HG02981 (cell line): ENCODE data around the gene RTL1.

Experiments
- ATAC-seq: cut with Tn5 transposase; IDR thresholded peaks from one replicate; pipeline ENCODE4 v1.9.1; 2021; ENCODE audit warnings: mild to moderate bottlenecking, moderate library complexity; ENCODE audit not compliant: unreplicated experiment

Gene RTL1

DNA sequence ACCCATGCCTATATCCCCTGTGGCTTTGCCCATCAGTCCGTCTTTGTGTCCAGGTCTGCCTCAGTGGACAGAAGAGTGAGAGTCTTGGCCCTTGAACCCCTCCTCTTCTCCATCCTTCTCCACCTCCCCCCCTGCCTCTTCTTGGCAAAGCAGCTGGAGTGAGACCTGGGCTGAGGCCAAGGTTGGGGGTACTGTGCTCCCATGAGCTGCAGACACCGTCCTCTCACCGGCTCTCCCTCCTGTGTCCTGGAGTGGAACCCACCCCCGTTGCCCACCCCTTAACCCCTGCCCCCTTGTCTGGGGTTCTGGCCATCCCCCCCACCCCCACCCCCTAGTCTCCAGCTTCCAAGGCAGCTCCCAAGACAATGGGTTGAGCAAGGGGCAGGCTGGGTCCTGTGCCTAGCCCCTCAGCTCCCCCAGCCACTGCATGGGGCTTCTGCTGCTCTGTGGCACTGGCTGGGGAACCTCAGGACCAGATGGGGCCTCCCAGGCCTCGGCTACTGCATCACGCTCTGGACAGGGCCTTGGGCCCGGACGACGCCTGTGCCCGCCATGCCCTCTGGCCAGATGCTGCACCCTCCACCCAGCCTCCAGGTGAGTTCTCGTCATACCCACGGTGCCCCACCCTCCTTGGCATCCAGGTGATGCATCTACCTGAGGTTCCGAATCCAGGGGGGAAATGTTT is 35.7 kb downstream of the RTL1 start:
- ATAC-seq, result no peak

GRCh38 chr14:100866666-100867630 is 36.6 kb downstream of the RTL1 start:
- ATAC-seq, result no peak

DNA sequence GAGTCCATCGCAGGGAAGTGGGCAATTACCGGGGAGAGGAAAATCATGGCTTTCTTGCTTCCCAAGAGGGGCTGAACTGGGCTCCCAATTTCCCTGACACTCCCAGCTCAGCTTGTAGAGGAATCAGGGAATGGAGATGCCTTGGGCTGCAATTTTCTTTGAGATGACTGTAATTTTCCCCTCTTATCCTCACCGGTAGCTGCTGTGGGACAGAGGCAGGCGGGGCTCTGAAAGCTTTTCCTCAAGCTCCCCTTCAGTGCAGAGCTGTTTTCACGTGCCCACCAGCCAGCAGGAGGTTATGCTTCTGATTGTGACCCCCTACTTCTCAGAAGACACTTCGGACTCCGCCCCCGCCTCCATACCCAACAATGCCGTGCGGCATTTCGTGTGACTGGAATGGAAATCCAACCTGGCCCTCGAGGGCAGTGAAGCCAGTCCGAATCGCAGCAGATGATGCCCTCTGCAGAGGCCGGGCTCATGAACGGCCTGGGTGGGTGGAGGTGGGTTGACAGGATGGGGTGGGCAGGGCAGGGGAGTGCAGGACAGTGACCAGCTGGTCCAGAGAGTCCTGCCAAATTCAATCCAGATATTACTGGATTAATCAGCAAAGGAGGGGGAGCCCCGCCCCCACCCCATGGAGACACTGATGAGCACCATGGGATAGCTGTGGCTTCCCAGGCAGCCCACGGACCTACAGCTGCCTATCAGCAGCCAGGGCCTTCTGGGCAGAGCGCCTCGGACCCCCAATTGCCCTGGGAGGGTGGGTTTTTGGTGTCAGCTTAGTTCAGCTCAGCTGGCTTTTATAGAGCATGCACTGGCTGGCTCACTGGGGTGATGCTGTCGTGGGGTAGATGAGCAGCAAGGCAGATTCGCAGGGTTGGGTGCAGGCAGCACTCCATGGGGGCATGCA is 37.6 kb downstream of the RTL1 start:
- no peak for ATAC-seq

DNA sequence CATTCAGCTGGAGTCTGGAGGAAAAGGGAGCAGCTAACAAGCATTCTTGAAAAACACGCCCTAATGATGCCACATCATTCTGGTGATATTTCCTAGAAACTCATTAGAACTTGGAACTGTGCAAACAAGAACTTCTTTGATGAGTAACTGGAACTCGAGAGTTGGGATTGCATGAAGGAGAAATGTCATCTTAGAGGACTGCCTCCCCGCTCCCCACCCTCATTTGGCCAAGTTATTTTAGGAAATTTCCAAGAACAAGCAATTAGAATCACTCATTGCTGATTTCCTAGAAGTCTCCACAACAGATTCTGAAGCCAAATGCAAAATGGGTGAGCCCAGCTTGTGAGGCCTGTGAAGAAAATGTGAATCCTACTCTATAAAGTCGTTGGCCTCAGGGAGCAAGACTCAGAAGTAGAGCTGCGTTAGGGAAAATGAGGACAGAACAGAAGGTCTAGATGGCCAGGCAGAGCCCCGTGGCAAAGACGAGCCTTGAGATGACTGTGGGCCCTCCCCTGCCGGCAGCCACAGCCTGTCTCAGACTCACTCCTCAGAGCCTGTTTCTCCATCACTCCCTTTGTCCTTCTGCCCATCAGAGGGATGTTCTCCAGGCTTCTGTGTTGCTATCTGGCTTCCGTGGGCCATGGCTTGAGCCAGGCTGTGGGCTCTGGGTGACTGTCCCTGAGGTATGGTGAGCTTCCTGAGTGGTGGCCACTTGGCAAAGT is 38.4 kb downstream of the RTL1 start:
- no peak for ATAC-seq

DNA sequence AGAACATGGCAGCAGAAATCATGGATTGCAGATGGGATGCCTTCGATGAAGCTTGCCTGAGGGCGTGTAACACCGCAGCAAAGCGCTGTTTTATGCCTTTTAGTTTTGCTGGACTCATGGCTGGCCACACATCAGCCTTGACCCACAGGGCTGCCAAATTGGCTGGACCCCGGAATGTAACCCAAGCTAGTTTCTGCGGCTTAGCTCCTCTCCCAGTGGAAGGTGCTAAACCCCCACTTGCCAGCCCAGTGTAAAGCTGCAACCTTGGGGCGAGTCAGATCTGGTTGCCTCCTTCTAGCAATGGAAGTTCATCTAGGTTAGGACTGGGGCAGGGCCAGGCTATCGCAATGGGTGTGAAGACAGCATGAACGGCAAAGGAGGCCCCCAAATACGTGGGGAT is 39.3 kb downstream of the RTL1 start:
- ATAC-seq, result no peak

DNA sequence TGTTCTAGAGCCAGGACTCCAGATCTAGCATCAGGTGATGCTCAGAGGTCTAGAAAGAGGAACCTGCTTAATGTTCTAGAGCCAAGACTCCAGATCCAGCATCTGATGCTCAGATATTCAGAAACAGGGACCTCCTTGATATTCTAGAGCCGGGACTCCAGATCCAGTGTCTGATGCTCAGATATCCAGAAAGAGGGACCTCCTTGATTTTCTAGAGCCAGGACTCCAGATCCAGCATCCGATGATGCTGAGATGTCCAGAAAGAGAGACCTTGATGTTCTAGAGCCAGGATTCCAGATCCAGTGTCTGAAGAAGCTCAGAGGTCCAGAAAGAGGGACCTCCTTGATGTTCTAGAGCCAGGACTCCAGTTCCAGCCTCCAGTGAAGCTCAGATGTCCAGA is 40.7 kb downstream of the RTL1 start:
- ATAC-seq, result no peak

DNA sequence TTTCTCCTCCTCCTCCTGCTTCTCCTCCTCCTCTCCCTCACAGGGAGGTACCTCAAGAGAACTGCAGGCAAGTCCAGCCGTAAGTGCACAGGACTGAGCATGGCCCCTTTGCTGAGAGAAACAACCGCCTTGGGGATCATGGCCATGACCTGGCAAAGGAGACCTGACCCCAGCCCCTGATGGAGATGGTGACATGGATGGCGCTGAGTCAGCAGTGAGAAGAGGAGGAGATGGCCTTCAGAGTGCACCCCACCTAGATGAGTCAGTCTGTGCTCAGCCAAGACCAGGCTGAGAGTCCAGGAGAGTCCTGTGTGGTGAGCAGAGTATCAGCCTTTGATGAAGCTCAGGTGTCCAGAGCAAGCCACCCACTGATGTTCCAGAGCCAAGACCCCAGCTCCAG is 41.2 kb downstream of the RTL1 start:
- ATAC-seq, result no peak

DNA sequence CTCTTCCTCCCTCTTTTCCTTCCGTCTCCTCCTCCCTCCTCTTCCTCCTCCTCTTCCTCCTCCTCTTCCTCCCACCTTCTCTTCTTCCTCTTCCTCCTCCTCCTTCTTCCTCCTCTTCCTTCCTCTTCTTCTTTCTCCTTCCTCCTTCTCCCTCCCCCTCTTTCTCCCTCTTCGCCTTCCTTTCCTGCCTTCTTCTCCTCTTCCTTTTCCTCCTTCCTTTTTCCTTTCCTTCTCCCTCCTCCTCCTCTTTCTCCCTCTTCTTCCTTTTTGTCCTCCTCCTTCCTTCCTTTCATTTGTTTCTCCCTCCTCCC is 41.6 kb downstream of the RTL1 start:
- no peak for ATAC-seq

DNA sequence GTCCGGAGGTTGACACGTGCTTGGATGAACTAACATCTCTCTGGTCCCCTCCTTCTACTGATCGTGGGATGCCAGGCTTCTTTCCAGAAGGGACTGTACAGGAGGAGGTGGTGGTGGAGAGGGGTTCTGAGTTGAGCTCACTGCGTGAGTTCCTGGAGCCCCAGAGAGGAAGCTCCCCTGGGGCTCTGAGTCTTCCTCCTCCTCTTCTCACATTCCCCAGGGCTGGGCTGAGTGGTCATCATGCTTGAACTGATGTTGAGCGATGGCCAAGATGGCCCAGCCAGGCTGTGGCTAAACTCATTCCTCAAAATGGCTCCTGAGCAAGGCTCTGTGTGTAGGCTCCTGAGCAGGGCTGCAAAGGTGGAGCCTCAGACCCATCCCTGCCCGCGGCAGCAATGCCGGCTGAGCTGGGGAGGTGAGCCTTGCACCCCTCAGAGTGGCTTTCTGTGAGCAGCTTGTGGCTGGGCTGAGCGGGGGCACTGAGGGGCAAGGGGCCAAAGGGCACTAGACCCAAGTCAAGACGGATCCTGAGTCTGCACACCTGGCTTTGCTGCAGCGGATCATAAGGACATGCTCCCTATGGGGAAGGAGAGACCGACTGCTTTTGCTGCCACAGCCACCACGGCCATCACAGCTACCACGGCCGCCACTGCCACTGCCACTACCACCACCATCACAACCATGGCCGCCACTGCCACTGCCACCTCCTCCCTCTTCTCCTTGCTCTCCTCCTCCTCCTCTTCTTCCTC is 42.2 kb downstream of the RTL1 start:
- ATAC-seq, result no peak

DNA sequence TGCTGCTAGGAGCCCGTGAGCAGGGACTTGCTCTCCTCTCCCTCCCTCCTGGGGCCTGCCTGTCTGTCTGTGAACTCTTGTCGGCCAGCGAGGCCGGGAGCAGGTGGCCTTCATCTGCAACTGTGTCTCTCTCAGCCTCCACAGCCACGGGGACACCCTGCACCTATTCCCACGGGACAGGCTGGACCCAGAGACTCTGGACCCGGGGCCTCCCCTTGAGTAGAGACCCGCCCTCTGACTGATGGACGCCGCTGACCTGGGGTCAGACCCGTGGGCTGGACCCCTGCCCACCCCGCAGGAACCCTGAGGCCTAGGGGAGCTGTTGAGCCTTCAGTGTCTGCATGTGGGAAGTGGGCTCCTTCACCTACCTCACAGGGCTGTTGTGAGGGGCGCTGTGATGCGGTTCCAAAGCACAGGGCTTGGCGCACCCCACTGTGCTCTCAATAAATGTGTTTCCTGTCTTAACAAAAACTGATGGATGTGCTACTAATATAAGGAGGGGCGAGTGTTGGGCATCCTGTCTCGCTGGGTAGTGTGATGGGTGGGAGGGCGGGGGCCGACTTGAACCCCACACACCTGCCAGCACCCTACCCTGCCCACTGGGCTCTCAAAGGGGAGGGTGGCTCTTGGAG is 42.9 kb downstream of the RTL1 start:
- ATAC-seq, result no peak

DNA sequence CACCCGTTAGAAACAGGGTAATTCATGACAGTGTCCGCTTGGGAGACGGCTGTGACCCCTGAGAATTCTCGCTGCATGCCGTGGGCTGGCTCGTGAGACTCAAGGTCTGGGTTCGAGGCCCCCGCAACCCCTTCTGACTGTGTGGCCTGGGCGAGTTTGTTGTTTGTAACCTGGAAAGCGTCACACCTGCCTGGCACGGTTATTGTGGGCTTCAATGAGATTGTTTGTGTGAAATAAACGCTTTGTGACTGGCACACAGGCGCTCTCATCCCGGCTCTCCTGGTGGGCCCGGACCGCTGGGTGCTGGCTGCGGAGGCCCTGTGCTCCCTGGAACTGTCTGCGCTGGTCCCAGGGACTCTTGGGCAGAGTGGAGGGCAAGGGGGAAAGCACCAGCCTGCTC is 43.7 kb downstream of the RTL1 start:
- ATAC-seq, result no peak

DNA sequence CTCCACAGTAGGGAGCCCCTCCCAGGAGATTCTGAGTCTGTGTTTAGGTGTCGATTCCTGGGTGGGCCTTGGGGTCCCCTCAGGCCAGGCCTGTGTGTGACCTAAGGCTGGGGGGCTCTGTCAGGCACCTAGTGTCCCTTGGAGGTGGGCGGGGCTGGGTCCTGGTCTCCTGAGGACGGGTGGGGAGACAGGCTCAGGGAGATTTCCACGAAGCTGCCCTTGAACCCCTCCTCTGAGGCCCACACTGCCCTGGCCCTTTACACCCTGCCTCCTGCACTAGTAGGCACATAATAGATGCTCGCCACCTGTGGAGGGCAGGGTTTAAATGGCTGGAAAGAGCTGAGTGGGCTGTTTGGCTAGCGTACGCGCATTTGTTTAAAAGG is 44.7 kb downstream of the RTL1 start:
- no peak for ATAC-seq

DNA sequence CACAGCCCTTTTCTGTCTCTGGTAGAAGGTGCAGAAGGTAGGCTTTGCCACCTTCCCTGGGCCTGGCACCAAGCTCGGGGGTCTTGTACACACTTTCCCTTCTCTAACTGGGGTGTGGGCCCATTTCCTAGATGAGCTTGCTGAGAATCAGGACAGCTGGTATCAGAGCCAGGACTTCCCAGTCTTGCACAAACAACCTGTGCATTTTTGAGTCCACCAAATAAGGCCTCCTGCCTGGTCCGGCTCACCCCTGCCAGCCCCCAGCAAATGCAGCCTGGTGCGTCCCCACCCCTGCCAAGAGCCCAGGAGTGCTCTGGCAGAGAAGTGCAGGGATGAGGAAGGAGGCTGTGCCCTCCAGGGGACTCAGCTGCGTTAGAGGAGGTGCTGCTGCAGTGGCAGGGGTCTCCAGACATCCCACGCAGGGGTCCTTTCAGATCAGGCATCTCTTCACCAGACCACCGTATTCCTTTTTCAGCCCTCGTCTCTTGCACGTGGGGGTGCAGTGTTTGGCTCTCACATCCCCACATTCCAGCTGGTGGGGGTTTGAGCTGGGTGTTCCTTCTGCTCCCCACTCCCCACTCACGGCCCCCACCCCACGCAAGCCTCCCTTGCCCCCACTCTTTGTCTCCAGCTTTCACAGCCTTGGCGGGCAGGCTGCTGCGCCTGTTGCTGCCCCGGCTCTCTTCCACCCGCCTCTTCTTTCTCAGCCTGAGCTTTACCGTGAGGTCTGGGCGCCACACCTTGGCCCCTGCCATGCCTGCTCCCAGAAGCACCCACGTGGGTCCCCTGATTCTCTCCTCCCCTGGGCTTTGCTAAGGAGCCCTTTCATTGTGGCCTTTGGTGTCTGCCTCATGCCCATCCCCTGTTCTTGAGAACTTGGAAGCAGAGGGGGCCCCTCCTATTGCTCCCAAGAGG is 45.3 kb downstream of the RTL1 start:
- no peak for ATAC-seq

GRCh38 chr14:100857233-100857922 is 46.1 kb downstream of the RTL1 start:
- ATAC-seq, result no peak

DNA sequence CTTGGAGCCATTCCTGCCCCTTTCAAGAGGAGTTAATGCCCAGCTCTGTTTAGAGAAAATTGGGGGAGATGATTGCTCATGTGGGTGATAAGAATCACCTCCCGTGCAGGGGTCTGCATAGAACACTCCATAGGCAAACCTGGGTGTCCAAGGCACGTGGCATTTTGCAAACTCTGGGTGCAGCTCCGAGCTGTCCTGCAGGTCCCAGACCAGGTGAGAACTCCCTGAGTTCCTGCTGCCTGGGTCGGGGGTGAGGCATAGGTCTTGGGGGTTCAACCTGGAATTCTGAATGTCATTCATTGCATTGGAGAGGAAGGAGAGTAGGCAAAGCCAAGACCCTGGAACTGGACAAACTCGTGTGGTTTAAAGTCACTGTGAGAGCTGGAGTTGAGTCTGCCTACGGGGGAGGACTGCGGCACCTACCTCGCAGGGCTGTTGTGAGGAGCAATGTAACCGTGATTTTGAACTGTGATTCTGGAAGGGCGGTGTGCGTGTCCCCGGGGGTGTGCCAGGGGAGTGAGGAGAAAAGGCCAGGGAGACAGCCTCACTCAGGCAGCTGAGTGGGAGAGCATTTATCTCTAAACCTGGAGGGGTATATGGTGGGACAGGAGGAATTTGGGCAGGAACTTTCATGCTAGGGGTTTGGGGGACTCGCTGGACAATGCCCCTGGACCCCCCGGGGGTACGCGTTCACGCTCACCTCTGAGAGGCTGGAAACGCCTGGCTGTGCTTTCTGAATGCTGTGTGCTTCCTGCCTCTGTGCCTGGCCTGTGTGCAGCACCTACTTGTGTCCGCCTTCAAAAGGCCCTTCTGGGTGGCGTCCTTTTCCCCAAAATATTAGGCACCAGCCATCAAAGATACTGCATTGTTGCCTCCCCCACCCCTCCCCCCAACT is 47.2 kb downstream of the RTL1 start:
- ATAC-seq, result no peak

DNA sequence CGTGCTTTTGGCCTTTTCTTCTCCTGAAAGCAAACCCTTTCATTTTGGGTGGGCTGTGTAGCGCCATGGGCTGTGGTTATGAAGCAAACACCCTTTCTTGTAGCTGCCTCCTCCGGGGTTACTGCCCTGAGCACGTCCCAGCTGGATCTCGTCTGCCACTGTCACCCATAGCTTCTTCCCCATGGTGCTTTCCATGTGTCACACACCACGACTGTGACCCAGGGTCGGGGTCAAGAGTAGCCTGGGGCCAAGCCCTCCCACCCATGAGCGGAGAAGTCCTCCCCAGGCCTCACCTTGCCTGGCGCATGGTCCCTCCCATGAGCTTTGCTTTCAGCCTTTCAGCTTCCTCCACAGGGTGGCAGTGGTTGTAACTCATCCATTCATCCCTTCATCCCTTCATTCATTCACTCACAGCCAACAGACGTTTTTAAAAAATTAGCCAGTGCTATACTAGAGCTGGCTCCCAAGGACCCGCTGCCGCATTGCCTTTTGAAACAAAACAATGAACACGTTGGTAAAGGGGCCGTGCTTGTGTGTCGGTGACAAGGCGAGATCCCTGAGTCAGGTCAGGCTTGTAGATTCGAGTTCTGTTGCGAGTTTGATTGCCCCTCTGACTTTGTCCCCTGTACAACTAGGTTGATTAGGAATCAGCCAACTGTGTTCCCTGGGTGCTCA is 48.1 kb downstream of the RTL1 start:
- no peak for ATAC-seq
